ENCODE data around the gene SCAPER. TPM values are rescaled to one million over a fixed set of nuclear protein-coding genes. Genes with fewer than 3 reads are reported as not detected.
"Not testable (repeated sequence)": the region's sequence is repeated elsewhere in the genome, so short reads cannot be mapped to it uniquely, and the experiment has no call there.

The SCAPER gene
- total and polyA plus RNA-seq, 12 donors, result 6.9 to 48.1 (median 39.5) TPM

DNA sequence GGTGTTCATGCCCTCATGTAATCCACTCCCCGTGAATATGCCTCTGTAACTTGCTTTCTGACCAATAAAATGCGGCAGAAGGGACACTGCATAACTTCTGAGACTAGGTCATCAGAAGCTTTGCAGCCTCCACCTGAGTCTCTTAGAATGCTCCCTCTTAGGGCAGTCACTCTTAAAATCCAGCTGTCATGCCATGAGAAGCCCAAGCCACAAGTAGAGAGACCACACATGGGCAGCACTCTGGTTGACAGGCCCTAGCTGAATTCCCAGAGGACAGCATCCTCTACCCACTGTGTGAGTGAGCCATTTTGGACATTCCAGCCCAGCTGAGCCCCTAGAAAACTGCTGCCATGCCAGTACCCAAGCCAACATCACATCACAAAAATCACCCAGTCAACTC, 41.4 kb downstream of the SCAPER start:
- no peak for ATAC-seq

GRCh38 chr15:76863123-76863522, 42.0 kb downstream of the SCAPER start:
- ATAC-seq (no peak), DNase-seq (no peak)
- Histone ChIP-seq H3K36me3 (no peaks in the 10 kb centered on the region), H3K27ac (no peak overlapping the region), H3K4me3 (no peak overlapping the region), H3K27me3 (no peaks in the 10 kb centered on the region), H3K4me1 (peaks cover 0 to 43% (median 17%) of the 10 kb centered on the region in 9 donors), H3K9me3 (no peaks in the 10 kb centered on the region)
- TF ChIP-seq, protein P1, sequence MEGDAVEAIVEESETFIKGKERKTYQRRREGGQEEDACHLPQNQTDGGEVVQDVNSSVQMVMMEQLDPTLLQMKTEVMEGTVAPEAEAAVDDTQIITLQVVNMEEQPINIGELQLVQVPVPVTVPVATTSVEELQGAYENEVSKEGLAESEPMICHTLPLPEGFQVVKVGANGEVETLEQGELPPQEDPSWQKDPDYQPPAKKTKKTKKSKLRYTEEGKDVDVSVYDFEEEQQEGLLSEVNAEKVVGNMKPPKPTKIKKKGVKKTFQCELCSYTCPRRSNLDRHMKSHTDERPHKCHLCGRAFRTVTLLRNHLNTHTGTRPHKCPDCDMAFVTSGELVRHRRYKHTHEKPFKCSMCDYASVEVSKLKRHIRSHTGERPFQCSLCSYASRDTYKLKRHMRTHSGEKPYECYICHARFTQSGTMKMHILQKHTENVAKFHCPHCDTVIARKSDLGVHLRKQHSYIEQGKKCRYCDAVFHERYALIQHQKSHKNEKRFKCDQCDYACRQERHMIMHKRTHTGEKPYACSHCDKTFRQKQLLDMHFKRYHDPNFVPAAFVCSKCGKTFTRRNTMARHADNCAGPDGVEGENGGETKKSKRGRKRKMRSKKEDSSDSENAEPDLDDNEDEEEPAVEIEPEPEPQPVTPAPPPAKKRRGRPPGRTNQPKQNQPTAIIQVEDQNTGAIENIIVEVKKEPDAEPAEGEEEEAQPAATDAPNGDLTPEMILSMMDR (IDR thresholded peaks at IDR 0.05), result no peak
- 79 to 80% methylated on average over 4 of the region's 4 CpGs for WGBS, 2 donors
- intact Hi-C loops (cut with DNase I), result loop anchor here in 4 of 10 donors (10.0 kb wide), 3 partner anchors 628 to 678 kb away; no protein-coding TSS in a partner anchor

More for the DNA sequence above, 41.4 kb downstream of the SCAPER start:
- Histone ChIP-seq H3K36me3 (no peaks in the 10 kb centered on the region), H3K27ac (no peak overlapping the region), H3K9me3 (no peaks in the 10 kb centered on the region), H3K4me1 (peaks cover 0 to 48% (median 17%) of the 10 kb centered on the region in 9 donors), H3K4me3 (no peak overlapping the region), H3K27me3 (no peaks in the 10 kb centered on the region)
- intact Hi-C loops (cut with DNase I), result loop anchor here in 4 of 10 donors (10.0 kb wide), 3 partner anchors 629 to 679 kb away; no protein-coding TSS in a partner anchor
- DNase-seq, result no peak
- WGBS, 2 donors, result 98 to 100% methylated on average over 2 of the region's 2 CpGs
- TF ChIP-seq, protein P1 (IDR thresholded peaks at IDR 0.05), result no peak

DNA sequence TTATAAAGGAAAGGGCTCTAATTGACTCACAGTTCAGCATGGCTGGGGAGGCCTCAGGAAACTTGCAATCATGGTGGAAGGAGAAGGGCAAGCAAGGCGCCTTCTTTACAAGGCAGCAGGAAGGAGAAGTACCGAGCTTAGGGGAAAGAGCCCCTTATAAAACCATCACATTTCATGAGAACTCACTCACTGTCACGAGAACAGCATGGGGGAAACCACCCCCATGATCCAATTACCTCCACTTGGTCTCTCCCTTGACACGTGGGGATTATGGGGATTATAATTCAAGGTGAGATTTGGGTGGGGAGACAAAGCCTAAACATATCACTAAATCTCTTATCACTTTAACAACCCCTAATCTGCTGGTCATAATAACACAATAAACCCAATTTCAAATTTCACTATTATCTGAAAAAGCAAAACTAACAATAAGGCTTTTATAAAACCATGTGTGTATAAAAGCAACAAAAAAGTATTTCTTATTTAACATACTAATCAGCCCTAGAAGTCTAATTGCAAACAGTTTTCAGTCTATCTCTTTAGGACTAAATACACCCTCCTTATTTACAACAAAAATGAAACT, 43.2 kb downstream of the SCAPER start:
- H3K9me3 ChIP-seq, result no peaks in the 10 kb centered on the region
- DNase-seq (no peak), ATAC-seq (no peak)
- H3K4me3 ChIP-seq, result no peak overlapping the region
- no peak overlapping the region for H3K27ac ChIP-seq
- peaks cover 0 to 33% (median 13%) of the 10 kb centered on the region in 9 donors for H3K4me1 ChIP-seq
- WGBS, 2 donors, result 88 to 89% methylated on average over 4 of the region's 4 CpGs
- H3K27me3 ChIP-seq, result no peaks in the 10 kb centered on the region
- intact Hi-C loops (cut with DNase I), result loop anchor here in 4 of 10 donors (10.0 kb wide), 3 partner anchors 627 to 677 kb away; no protein-coding TSS in a partner anchor
- H3K36me3 ChIP-seq, result peaks cover 0 to 5% (median 0%) of the 10 kb centered on the region in 9 donors
- TF ChIP-seq, protein P1 (IDR thresholded peaks at IDR 0.05), result no peak

- no peak for DNase-seq
- Histone ChIP-seq H3K36me3 (peaks cover 0 to 22% (median 0%) of the 10 kb centered on the region in 9 donors), H3K4me1 (peaks cover 0 to 17% (median 0%) of the 10 kb centered on the region in 9 donors), H3K9me3 (peaks cover 0 to 7% (median 0%) of the 10 kb centered on the region in 11 donors), H3K4me3 (no peak overlapping the region), H3K27ac (no peak overlapping the region), H3K27me3 (no peaks in the 10 kb centered on the region)
- TF ChIP-seq, protein P1 (IDR thresholded peaks at IDR 0.05), result no peak
- intact Hi-C loops (cut with DNase I), result loop anchor here in 4 of 10 donors (10.0 kb wide), 3 partner anchors 625 to 675 kb away; no protein-coding TSS in a partner anchor
- ATAC-seq, result no peak
Measured at GRCh38 chr15:76860201-76860600, 44.9 kb downstream of the SCAPER start.

DNA sequence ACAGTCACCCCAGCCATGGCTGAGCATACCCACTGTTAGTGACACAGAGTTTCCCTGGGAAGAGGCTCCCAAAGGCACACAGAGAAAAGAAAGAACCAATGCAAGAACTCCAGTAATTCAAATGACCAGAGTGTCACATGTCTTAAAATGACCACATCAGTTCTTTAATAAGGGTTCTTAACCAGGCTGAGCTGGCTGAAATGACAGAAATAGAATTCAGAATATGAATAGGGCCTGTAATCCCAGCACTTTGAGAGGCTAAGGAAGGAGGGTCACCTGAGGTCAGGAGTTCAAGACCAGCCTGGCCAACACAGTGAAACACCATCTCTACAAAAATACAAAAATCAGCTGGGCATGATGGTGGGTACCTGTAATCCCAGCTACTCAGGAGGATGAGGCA, 54.8 kb downstream of the SCAPER start:
- H3K4me3 ChIP-seq; H3K27me3 ChIP-seq; H3K4me1 ChIP-seq; intact Hi-C loops (cut with DNase I); ATAC-seq; H3K27ac ChIP-seq; DNase-seq: not testable (repeated sequence)
- Histone ChIP-seq H3K36me3 (peaks cover 0 to 51% (median 11%) of the 10 kb centered on the region in 9 donors), H3K9me3 (peaks cover 0 to 38% (median 0%) of the 10 kb centered on the region in 11 donors)

All from heart right ventricle (tissue), 16 donors.